Lower leg skin (tissue), 4 donors: ENCODE results near the gene GOSR1. TPM values are rescaled to one million over a fixed set of nuclear protein-coding genes. Genes with fewer than 3 reads are reported as not detected.
"Not testable (repeated sequence)": the region's sequence is repeated elsewhere in the genome, so short reads cannot be mapped to it uniquely, and the experiment has no call there.

Experiments
- DNase-seq, 2 donors: peaks; one replicate each; pipeline ENCODE4 v3.0.0-alpha.2; 2019; ENCODE audit warnings: low spot score in 2 of 2
- H3K4me3 ChIP-seq: fragments of 200-600 bp; sonication (generic); 2 replicates; pipeline ENCODE4 v1.5.1; 2017; ENCODE audit warnings: mild to moderate bottlenecking, low read depth; ENCODE audit not compliant: poor library complexity, severe bottlenecking
- POLR2A ChIP-seq, 2 donors: fragments of 450-650 bp; IDR thresholded peaks; one replicate each; pipeline ENCODE4 v1.6.1; 2016 to 2017; ENCODE audit warnings: antibody characterized with exemption in 2 of 2, mild to moderate bottlenecking in 1 of 2, moderate library complexity in 1 of 2
- WGBS, 2 donors: methylation state at CpG; one replicate each; pipeline ENCODE4 v1.1.5; 2018; 5-methylcytosine and 5-hydroxymethylcytosine counted together
- intact Hi-C: fragments of 100-400 bp; cut with DNase I; formaldehyde crosslinking; loops from one replicate; pipeline ENCODE4 v1.15.0; 2023; ENCODE audit warnings: low total_unique reads
- total RNA-seq, 4 donors: library from RNA; depleted of rRNA; stranded (reverse); fragments of >200 nt; gene quantifications; one replicate each; pipeline ENCODE4 v1.1.0, GENCODE V29; 2016
- TF ChIP-seq, protein P1 (sequence below), 3 donors: fragments of 450-650 bp; IDR thresholded peaks; one replicate each; pipeline ENCODE4 v1.5.1; 2016; ENCODE audit warnings: antibody characterized with exemption in 3 of 3, mild to moderate bottlenecking in 3 of 3, moderate library complexity in 2 of 3

GOSR1 gene
- total RNA-seq, 4 donors from 2014 or later: 19.6 to 41.6 (median 35.7) TPM

DNA sequence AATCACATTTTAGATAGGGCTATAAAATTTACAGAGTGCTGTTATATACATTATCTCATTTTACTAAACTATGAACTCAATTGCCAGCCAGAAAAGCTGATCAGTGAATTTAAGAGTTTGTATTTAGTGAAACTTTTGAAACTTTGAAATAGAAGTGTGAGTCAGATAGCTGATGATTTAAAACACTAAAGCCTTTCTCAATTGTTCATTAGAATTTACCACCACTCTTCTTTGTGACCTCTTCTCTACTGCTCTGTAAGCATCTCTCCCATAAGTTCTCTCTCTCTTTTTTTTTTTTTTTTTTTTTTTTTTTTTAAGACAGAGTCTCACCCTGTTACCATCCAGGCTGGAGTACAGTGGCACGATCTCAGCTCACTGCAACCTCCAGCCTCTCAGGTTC lies 43.7 kb downstream of the GOSR1 start:
- 67 to 85% methylated on average over 1 of the region's 1 CpG for WGBS, 2 donors
- no peak for TF ChIP-seq POLR2A (IDR thresholded peaks at IDR 0.05)
- TF ChIP-seq, protein P1, sequence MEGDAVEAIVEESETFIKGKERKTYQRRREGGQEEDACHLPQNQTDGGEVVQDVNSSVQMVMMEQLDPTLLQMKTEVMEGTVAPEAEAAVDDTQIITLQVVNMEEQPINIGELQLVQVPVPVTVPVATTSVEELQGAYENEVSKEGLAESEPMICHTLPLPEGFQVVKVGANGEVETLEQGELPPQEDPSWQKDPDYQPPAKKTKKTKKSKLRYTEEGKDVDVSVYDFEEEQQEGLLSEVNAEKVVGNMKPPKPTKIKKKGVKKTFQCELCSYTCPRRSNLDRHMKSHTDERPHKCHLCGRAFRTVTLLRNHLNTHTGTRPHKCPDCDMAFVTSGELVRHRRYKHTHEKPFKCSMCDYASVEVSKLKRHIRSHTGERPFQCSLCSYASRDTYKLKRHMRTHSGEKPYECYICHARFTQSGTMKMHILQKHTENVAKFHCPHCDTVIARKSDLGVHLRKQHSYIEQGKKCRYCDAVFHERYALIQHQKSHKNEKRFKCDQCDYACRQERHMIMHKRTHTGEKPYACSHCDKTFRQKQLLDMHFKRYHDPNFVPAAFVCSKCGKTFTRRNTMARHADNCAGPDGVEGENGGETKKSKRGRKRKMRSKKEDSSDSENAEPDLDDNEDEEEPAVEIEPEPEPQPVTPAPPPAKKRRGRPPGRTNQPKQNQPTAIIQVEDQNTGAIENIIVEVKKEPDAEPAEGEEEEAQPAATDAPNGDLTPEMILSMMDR (IDR thresholded peaks at IDR 0.05): no peak
- no peak for DNase-seq
- intact Hi-C loops: no loop called here
- no peak overlapping the region for H3K4me3 ChIP-seq

DNA sequence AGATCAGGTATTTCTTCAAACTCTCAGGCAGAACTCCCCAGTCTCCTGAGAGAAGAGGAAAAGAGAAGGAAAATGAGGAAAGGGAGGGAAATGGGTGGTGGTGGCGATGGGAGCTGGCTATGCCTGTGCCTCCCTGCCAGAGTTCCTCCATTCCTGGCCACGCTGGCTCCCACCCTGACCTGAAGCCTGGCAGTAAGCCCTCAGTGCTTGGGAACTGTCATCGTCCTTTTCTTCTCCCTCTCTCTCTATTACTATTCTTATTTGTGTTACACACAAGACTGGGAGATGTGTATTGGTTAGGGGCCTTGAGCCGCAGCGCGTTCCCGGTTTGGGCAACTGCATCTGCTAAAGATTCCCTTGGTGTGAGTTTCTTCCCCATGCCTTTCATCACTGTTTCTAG lies 44.6 kb downstream of the GOSR1 start:
- TF ChIP-seq, protein P1 (IDR thresholded peaks at IDR 0.05): no peak
- no peak for TF ChIP-seq POLR2A (IDR thresholded peaks at IDR 0.05)
- no peak for DNase-seq
- 97 to 98% methylated on average over 7 of the region's 7 CpGs for WGBS, 2 donors
- no peak overlapping the region for H3K4me3 ChIP-seq
- intact Hi-C loops: no loop called here

DNA sequence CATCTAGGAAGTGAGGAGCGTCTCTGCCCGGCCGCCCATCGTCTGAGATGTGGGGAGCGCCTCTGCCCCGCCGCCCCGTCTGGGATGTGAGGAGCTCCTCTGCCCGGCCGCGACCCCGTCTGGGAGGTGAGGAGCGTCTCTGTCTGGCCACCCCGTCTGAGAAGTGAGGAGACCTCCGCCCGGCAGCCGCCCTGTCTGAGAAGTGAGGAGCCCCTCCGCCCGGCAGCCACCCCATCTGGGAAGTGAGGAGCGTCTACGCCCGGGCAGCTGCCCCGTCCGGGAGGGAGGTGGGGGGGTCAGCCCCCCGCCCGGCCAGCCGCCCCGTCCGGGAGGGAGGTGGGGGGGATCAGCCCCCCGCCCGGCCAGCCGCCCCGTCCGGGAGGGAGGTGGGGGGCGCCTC lies 46.0 kb downstream of the GOSR1 start:
- H3K4me3 ChIP-seq, intact Hi-C loops, DNase-seq: not testable (repeated sequence)
- WGBS, 2 donors: 96 to 98% methylated on average over 17 to 33 of the region's 35 CpGs

DNA sequence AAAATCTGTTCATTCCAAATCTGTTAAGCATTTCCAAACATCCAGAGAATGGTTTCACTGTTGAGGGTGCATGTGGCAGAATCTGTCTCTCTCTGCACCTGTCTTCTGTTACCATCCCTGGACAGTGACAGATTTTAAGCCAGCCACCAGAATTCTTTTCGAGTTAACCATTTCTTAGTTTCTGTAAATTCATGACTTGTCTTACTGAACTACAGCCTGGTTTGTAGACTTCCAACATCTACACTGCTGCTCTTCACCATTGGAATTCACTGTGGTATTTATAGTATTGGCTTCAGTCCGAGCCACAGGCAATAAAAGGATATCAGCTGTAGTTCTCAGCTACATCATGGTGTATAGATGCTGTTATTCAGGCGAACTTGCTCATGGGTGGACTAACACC lies 47.6 kb downstream of the GOSR1 start:
- no peak overlapping the region for H3K4me3 ChIP-seq
- TF ChIP-seq, protein P1 (IDR thresholded peaks at IDR 0.05): no peak
- no peak for TF ChIP-seq POLR2A (IDR thresholded peaks at IDR 0.05)
- no peak for DNase-seq
- 61 to 68% methylated on average over 3 of the region's 3 CpGs for WGBS, 2 donors
- intact Hi-C loops: no loop called here

DNA sequence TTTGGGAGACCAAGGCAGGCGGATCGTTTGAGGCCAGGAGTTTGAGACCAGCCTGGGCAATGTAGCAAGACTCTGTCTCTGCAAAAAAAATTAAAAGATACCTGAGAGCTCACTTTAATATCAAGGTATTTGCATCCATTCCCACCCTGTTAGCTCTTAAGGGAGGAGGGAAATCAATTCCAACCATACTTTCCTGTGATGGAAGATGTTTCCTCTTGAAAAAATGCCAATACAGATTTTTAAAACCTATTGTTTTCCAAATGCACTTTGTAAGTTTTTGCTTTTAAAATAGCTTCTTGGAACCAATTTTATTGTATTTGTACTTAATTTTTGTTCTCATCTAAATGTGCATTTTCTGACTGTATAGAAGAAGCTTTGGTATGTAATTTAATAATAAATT lies 49.2 kb downstream of the GOSR1 start:
- no peak for DNase-seq
- WGBS, 2 donors: 94 to 96% methylated on average over 2 of the region's 2 CpGs
- intact Hi-C loops: no loop called here
- TF ChIP-seq, protein P1 (IDR thresholded peaks at IDR 0.05): no peak
- no peak for TF ChIP-seq POLR2A (IDR thresholded peaks at IDR 0.05)
- H3K4me3 ChIP-seq: no peak overlapping the region

DNA sequence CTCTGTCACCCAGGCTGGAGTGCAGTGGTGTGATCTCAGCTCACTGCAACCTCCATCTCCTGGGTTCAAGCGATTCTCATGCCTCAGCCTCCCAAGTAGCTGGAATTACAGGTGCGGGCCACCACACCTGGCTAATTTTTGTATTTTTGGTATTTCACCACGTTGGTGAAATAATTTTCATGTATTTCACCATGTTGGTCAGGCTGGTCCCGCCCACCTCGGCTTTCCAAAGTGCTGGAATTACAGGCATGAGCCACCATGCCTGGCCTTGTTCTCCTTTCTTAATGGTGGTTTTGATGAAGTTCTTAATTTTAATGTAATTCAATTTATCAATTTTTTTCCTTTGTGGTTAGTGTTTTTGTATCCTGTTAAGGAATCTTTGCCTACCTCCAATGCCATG lies 51.5 kb downstream of the GOSR1 start:
- 90 to 92% methylated on average over 5 of the region's 5 CpGs for WGBS, 2 donors
- H3K4me3 ChIP-seq, intact Hi-C loops, DNase-seq: not testable (repeated sequence)

DNA sequence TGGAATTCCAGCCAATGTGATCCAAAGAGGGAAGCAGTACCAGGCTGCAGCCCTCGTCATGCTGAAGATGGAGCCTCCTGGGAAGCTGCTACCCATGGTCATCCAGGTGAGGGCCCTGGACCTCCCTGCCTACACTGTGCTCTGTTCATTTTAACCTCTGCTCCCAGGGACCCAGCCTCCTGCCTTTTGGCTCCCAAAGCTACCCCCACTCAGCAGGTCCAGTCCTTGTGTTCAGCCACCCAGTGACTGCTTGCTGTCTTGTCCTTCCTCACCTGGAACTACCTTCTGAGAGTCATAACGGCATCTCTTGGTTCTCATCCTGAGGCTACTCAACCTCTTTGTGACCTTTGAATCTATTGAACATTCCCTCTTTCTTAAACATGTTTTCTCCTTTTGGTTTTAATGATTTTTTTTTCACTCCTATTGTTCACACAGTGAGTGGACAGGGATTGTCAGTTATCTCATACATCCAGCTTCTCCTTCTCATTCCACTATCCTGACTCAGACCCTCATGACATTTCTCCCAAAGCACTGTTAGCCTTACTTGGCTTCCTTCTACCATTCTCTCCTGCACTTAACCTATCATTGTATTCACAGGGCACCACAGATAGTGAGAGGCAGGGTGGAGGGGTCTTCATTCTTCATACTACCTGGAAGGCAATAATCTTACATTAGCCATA lies 53.3 kb downstream of the GOSR1 start:
- TF ChIP-seq, protein P1 (IDR thresholded peaks at IDR 0.05): no peak
- no peak for TF ChIP-seq POLR2A (IDR thresholded peaks at IDR 0.05)
- 95 to 97% methylated on average over 2 of the region's 2 CpGs for WGBS, 2 donors

More for the DNA sequence above, 53.3 kb downstream of the GOSR1 start:
- DNase-seq: no peak
- H3K4me3 ChIP-seq: no peak overlapping the region
- intact Hi-C loops: no loop called here
